ENCODE data around the gene SSX2IP.

- no peak for TF ChIP-seq CTCF (IDR thresholded peaks at IDR 0.05)
- TF ChIP-seq ZSCAN18 (CRISPR knock-in tag; IDR thresholded peaks at IDR 0.05), result no peak
- TF ChIP-seq AFF4 (CRISPR knock-in tag; IDR thresholded peaks at IDR 0.05; ENCODE audit: borderline replicate concordance), result no peak
- TF ChIP-seq NR2C2 (CRISPR knock-in tag; IDR thresholded peaks at IDR 0.05), result no peak
- TF ChIP-seq GABPB1 (CRISPR knock-in tag; IDR thresholded peaks at IDR 0.05), result no peak
- TF ChIP-seq FOXP1 (CRISPR knock-in tag; IDR thresholded peaks at IDR 0.05; ENCODE audit: borderline replicate concordance), result no peak
Measured at GRCh38 chr1:84611091-84611490, 79.2 kb downstream of the SSX2IP start.
